Muscle layer of duodenum (tissue), 2 donors: ENCODE data around the gene SMAP2.
A peak's percentile ranks its signal among the peaks of the same experiment; 100 is the strongest.

ENCODE experiments used
- H3K27ac ChIP-seq: one replicate; pipeline ENCODE4 v1.7.0; 2013; ENCODE audit warnings: mild to moderate bottlenecking, low read length
- H3K27me3 ChIP-seq: one replicate; pipeline ENCODE4 v1.7.0; 2013; ENCODE audit warnings: low read depth, mild to moderate bottlenecking, control low read depth, low read length
- H3K36me3 ChIP-seq, 2 donors: one replicate each; pipeline ENCODE4 v1.7.0; 2013; ENCODE audit warnings: low read length in 2 of 2, control low read depth in 1 of 2, mild to moderate bottlenecking in 1 of 2; ENCODE audit not compliant: insufficient read depth in 2 of 2, control insufficient read depth in 1 of 2
- H3K4me1 ChIP-seq, 2 donors: one replicate each; pipeline ENCODE4 v1.7.0; 2013; ENCODE audit warnings: low read length in 2 of 2, mild to moderate bottlenecking in 2 of 2, control low read depth in 1 of 2, moderate library complexity in 1 of 2; ENCODE audit not compliant: insufficient read depth in 2 of 2, control insufficient read depth in 1 of 2
- H3K4me3 ChIP-seq, 2 donors: one replicate each; pipeline ENCODE4 v1.7.0; 2013; ENCODE audit warnings: low read length in 2 of 2, low read depth in 1 of 2, mild to moderate bottlenecking in 1 of 2
- H3K9me3 ChIP-seq, 2 donors: one replicate each; pipeline ENCODE4 v1.7.0; 2013; ENCODE audit warnings: low read length in 2 of 2, control low read depth in 1 of 2, mild to moderate bottlenecking in 1 of 2; ENCODE audit not compliant: control insufficient read depth in 1 of 2
- donor health status: healthy.

The SMAP2 gene

DNA sequence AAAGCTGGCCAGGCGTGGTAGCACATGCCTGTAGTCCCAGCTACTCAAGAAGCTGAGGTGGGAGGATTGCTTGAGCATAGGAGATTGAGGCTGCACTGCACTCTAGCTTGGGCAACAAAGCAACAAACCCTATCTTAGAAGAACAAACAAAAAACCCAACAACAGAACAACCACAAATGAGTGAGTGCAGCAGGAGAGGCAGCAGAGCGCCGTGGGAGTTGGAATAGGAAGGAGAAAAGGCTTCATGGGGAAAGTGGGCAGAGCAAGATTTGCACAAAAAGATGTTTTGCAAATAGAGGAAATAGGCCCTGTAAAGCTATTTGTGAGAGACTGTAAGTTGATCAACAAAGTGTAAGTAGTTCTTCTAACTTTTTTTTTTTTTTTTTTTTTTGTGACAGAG lies 19.6 kb downstream of the SMAP2 start:
- Histone ChIP-seq H3K27ac (no peak overlapping the region), H3K4me3 (no peak overlapping the region), H3K4me1 (peaks cover 10 to 26% of the 10 kb centered on the region in 2 donors), H3K36me3 (no peaks in the 10 kb centered on the region), H3K27me3 (no peaks in the 10 kb centered on the region), H3K9me3 (no peaks in the 10 kb centered on the region)

DNA sequence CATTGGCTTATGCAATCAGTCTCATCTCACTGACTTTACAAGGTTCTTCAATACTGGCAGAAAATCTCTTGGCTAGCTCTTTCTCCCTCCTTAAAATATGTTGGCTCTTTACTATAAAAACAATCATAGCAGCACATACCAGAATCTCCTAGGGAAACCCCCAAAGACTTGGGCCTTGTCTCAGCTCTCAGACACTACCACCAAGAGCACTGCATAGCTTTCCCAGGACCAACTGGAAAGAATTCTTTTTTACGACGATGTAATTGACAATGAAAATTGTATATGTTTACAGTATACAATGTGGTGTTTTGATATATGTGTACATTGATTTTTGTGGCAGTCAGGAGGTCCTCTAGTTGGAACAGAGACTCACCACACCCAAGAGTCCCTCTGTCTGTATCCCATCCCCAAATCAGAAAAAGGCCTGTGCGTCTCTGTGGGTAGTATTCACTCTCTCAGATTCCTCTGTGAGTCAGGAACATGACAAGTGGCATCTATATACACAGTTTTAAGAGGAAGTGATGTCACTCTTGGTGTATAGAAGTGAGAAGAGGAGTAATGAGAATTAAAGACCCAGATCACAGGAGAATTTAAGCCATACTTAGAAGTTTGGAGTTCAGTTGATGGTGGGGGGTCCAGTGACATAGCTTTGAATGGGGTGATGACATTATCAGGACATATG lies 21.1 kb downstream of the SMAP2 start:
- H3K27me3 ChIP-seq, result no peaks in the 10 kb centered on the region
- H3K4me1 ChIP-seq, result peaks cover 10 to 21% of the 10 kb centered on the region in 2 donors
- no peaks in the 10 kb centered on the region for H3K36me3 ChIP-seq
- no peaks in the 10 kb centered on the region for H3K9me3 ChIP-seq
- peak overlapping the region; percentile 46 for H3K27ac ChIP-seq
- H3K4me3 ChIP-seq, result no peak overlapping the region

DNA sequence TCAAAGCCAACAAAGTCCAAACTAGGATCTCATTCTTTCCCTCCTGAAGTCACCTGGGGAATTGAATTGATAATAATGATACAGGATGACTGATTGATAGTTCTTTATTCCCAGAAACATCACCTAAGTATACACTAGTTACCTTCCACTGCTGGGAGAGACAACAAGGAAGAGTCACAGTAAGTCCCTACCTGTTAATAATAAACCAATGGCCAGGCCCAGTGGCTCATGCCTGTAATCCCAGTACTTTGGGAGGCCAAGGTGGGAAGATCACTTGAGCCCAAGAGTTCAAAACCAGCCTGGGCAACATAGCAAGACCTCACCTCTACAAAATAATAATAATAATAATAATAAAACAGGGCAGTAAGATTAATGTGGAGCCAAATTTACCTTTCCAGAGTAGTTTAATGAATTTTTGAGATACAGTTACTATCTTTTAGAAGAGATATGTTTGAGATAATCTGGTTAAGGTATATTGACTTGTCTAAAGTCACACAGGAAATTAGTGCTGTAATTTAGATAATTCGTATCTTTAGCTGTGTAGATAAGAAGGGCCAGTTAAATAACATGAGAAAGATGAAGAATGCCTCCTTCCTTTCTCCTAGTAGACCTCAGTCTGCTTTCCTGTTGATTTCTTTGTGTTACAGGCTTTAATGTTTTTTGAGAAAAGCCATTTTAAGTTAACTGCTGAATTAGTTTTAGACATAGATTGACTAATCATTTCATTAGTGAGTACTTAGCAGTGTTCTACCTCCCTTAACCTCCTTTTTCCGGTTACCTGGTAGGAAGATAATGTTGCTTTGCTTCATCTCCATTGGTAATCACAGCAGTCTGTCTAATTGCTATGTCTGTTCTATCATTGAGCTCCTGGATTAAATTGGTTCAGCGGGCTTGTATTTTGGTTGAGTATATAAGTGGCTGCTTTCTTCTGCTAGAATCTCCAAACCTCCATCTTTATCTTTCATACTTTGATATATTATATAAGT lies 22.0 kb downstream of the SMAP2 start:
- H3K36me3 ChIP-seq, result no peaks in the 10 kb centered on the region
- no peaks in the 10 kb centered on the region for H3K27me3 ChIP-seq
- peaks cover 10 to 17% of the 10 kb centered on the region in 2 donors for H3K4me1 ChIP-seq
- H3K27ac ChIP-seq, result peak overlapping the region; percentile 75
- no peaks in the 10 kb centered on the region for H3K9me3 ChIP-seq
- H3K4me3 ChIP-seq, result peak overlapping the region in 1 of 2 donors; percentile 11

GRCh38 chr1:40396420-40396819 lies 22.9 kb downstream of the SMAP2 start:
- Histone ChIP-seq H3K4me1 (peaks cover 7 to 13% of the 10 kb centered on the region in 2 donors), H3K36me3 (no peaks in the 10 kb centered on the region), H3K9me3 (no peaks in the 10 kb centered on the region), H3K27me3 (no peaks in the 10 kb centered on the region), H3K27ac (peak overlapping the region; percentile 75), H3K4me3 (no peak overlapping the region)

DNA sequence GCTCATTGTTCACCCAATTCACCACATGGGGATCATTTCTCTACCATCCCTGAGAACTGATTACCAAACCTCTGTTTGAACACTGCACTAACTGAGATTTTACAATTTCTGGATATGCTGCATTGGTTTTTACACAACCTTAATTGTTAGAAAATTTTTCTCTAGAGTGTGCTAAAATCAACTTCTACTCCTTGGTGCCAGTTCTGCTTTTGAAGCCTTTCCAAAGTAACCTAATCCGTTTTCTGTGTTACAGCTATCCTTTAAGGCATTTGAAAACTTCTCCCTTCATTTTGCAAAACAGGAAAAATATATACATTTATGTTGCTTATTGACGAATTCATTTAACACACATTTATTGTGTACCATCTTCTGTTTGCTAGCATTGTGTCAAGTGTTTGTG lies 23.7 kb downstream of the SMAP2 start:
- Histone ChIP-seq H3K9me3 (no peaks in the 10 kb centered on the region), H3K27me3 (no peaks in the 10 kb centered on the region), H3K27ac (peak overlapping the region; percentile 26), H3K36me3 (no peaks in the 10 kb centered on the region), H3K4me1 (peaks cover under 1 to 6% of the 10 kb centered on the region in 2 donors), H3K4me3 (no peak overlapping the region)

GRCh38 chr1:40399984-40400704 lies 26.6 kb downstream of the SMAP2 start:
- Histone ChIP-seq H3K9me3 (no peaks in the 10 kb centered on the region), H3K27me3 (no peaks in the 10 kb centered on the region), H3K4me1 (peaks cover under 1 to 3% of the 10 kb centered on the region in 2 donors), H3K36me3 (no peaks in the 10 kb centered on the region), H3K27ac (no peak overlapping the region), H3K4me3 (no peak overlapping the region)

GRCh38 chr1:40401473-40402201 lies 28.1 kb downstream of the SMAP2 start:
- no peaks in the 10 kb centered on the region for H3K9me3 ChIP-seq
- no peaks in the 10 kb centered on the region for H3K36me3 ChIP-seq
- peaks cover 0 to 3% of the 10 kb centered on the region in 2 donors for H3K4me1 ChIP-seq
- no peaks in the 10 kb centered on the region for H3K27me3 ChIP-seq
- no peak overlapping the region for H3K4me3 ChIP-seq
- no peak overlapping the region for H3K27ac ChIP-seq

DNA sequence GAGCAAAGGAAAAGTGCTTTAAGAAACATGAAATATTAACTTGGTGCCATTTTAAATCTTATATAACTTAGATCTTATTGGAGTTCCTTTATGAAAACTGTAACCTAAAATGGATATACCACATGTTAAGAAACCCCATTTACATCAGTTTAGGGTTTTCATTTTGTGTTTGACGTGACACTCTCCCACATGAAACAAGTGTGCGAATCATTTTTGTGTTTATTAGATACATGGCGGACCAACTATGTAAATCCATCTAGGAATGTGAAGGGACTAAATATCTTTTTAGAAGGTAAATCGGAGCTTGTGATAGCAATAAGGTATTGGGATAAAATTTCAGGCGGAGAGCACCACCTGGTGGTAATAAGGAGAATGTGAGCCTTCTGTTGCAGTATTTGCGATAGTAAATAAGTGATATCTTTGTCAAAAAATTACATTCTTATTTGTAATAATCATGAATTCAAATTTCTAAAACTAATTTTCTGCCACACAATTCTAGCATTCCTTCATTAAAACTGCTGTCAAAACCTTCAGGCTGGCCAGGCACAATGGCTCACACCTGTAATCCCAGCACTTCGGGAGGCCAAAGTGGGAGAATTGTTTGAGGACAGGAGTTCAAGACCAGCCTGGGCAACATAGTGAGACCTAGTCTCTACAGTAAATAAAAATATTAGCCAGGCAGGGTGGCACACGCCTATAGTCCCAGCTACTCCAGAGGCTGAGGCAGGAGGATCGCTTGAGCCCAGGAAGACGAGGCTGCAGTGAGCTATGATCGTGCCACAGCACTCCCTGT lies 31.3 kb downstream of the SMAP2 start:
- H3K36me3 ChIP-seq, result peaks cover 8 to 15% of the 10 kb centered on the region in 2 donors
- no peak overlapping the region for H3K4me3 ChIP-seq
- H3K4me1 ChIP-seq, result peaks cover 0 to 3% of the 10 kb centered on the region in 2 donors
- no peaks in the 10 kb centered on the region for H3K27me3 ChIP-seq
- H3K9me3 ChIP-seq, result no peaks in the 10 kb centered on the region
- H3K27ac ChIP-seq, result no peak overlapping the region

- Histone ChIP-seq H3K27ac (no peak overlapping the region), H3K4me3 (no peak overlapping the region), H3K27me3 (no peaks in the 10 kb centered on the region), H3K4me1 (peaks cover 0 to 3% of the 10 kb centered on the region in 2 donors), H3K9me3 (no peaks in the 10 kb centered on the region), H3K36me3 (peaks cover 15 to 17% of the 10 kb centered on the region in 2 donors)
Measured at GRCh38 chr1:40405812-40406211, 32.3 kb downstream of the SMAP2 start.

DNA sequence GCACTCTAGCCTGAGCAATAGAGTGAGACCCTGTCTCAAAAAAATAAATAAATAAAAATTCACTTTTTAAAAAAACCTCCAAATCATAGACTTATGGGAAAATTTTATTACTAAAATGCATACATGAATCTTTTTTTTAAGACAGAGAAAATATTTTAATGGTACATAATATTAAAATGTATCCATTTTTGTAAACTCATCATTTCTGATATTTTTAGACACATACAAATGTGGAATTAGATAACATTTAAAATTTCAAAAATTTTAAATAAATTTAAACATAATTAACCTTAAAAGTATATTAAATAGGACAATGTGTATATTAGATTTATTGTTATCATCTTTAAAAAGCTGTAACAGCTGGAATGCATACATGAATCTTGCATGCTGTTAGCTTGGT lies 33.9 kb downstream of the SMAP2 start:
- H3K27ac ChIP-seq, result no peak overlapping the region
- peaks cover 17 to 18% of the 10 kb centered on the region in 2 donors for H3K36me3 ChIP-seq
- no peaks in the 10 kb centered on the region for H3K27me3 ChIP-seq
- H3K4me1 ChIP-seq, result peaks cover 0 to 3% of the 10 kb centered on the region in 2 donors
- no peak overlapping the region for H3K4me3 ChIP-seq
- no peaks in the 10 kb centered on the region for H3K9me3 ChIP-seq
